Breast epithelium (tissue), 4 donors: ENCODE measurements around the gene CDH4. TPM values are rescaled to one million over a fixed set of nuclear protein-coding genes. Genes with fewer than 3 reads are reported as not detected.

Experiments used
- DNase-seq, 2 donors: peaks; one replicate each; pipeline ENCODE4 v3.0.0-alpha.2; 2019; ENCODE audit warnings: low spot score in 2 of 2
- H3K27ac ChIP-seq, 2 donors: fragments of 200-600 bp; sonication (generic) in 1 of 2; one replicate each; pipeline ENCODE4 v1.5.1; 2016 to 2019; ENCODE audit warnings: mild to moderate bottlenecking in 1 of 2
- H3K27me3 ChIP-seq, 2 donors: fragments of 200-600 bp; sonication (generic) in 1 of 2; one replicate each; pipeline versions ENCODE4 v1.5.1 to v1.6.0; 2017 to 2019; ENCODE audit warnings: control low read depth in 1 of 2, mild to moderate bottlenecking in 1 of 2
- H3K36me3 ChIP-seq: fragments of 200-600 bp; one replicate; pipeline ENCODE4 v1.5.1; 2019
- H3K4me1 ChIP-seq, 2 donors: fragments of 200-600 bp; sonication (generic); one replicate each; pipeline ENCODE4 v1.5.1; 2016 to 2019; ENCODE audit warnings: control low read depth in 1 of 2
- H3K4me3 ChIP-seq, 3 donors: fragments of 200-600 bp; sonication (generic); 1 replicate in 2 of 3; 2 replicates in 1 of 3; pipeline ENCODE4 v1.5.1; 2016 to 2019; ENCODE audit warnings: mild to moderate bottlenecking in 3 of 3, moderate library complexity in 2 of 3
- H3K9me3 ChIP-seq, 2 donors: fragments of 200-600 bp; sonication (generic) in 1 of 2; one replicate each; pipeline ENCODE4 v1.5.1; 2016 to 2019; ENCODE audit warnings: control low read depth in 1 of 2
- CTCF ChIP-seq, 3 donors: fragments of 450-650 bp; IDR thresholded peaks; one replicate each; pipeline ENCODE4 v1.5.1; 2016 to 2017; ENCODE audit warnings: antibody characterized with exemption in 3 of 3, mild to moderate bottlenecking in 3 of 3, moderate library complexity in 3 of 3
- POLR2A ChIP-seq: fragments of 450-650 bp; IDR thresholded peaks from one replicate; pipeline ENCODE4 v1.6.1; 2016; ENCODE audit warnings: antibody characterized with exemption, mild to moderate bottlenecking, moderate library complexity
- POLR2AphosphoS5 ChIP-seq, 3 donors: sonication (generic); formaldehyde crosslinking; IDR thresholded peaks; one replicate each; pipeline ENCODE4 v1.6.1; 2017; ENCODE audit warnings: antibody characterized with exemption in 3 of 3
- intact Hi-C: fragments of 100-400 bp; cut with DNase I; formaldehyde crosslinking; loops from one replicate; pipeline ENCODE4 v1.15.1; 2023; ENCODE audit warnings: low total_unique reads
- total RNA-seq, 3 donors: library from RNA; depleted of rRNA; stranded (reverse); fragments of >200 nt; gene quantifications; one replicate each; pipeline ENCODE4 v1.1.0, GENCODE V29; 2016

CDH4 gene
- total RNA-seq, 3 donors from 2014 or later, result under 0.01 TPM; not detected in 2

DNA sequence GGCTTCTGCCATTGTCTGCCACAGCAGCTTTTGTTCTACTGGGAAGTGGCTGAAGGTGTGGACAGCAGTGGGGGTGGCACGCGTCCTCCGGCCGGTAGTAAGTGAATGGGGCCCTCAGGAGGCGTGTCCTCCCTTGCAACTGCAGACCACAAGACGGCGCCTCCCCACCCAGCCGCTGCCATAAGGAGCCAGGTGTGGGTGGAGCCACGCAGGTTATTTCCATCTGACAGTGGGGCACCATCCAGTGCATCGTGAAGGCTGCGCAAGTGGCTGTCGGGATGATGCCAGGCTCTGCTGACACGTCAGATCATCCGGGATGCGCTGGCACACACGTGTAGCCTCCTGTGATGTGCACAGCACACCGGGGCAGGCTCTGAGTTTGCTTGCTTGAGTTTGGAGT, 379.7 kb downstream of the CDH4 start:
- H3K27me3 ChIP-seq, result peaks cover 0 to 62% of the 10 kb centered on the region in 2 donors
- no peak for DNase-seq

GRCh38 chr20:61633004-61633403, 380.9 kb downstream of the CDH4 start:
- Histone ChIP-seq H3K4me1 (no peaks in the 10 kb centered on the region), H3K36me3 (no peaks in the 10 kb centered on the region), H3K4me3 (no peak overlapping the region), H3K9me3 (no peaks in the 10 kb centered on the region), H3K27ac (no peak overlapping the region), H3K27me3 (peaks cover 0 to 56% of the 10 kb centered on the region in 2 donors)
- DNase-seq, result no peak
- intact Hi-C loops, result no loop called here
- TF ChIP-seq POLR2AphosphoS5 (IDR thresholded peaks at IDR 0.05) (no peak), CTCF (IDR thresholded peaks at IDR 0.05) (no peak), POLR2A (no peak)

More for the DNA sequence above, 379.7 kb downstream of the CDH4 start:
- H3K9me3 ChIP-seq, result no peaks in the 10 kb centered on the region
- H3K36me3 ChIP-seq, result no peaks in the 10 kb centered on the region
- no peak overlapping the region for H3K4me3 ChIP-seq
- intact Hi-C loops, result no loop called here
- H3K4me1 ChIP-seq, result no peaks in the 10 kb centered on the region
- H3K27ac ChIP-seq, result no peak overlapping the region
- TF ChIP-seq POLR2AphosphoS5 (IDR thresholded peaks at IDR 0.05), result no peak
- no peak for TF ChIP-seq CTCF (IDR thresholded peaks at IDR 0.05)
- no peak for TF ChIP-seq POLR2A

DNA sequence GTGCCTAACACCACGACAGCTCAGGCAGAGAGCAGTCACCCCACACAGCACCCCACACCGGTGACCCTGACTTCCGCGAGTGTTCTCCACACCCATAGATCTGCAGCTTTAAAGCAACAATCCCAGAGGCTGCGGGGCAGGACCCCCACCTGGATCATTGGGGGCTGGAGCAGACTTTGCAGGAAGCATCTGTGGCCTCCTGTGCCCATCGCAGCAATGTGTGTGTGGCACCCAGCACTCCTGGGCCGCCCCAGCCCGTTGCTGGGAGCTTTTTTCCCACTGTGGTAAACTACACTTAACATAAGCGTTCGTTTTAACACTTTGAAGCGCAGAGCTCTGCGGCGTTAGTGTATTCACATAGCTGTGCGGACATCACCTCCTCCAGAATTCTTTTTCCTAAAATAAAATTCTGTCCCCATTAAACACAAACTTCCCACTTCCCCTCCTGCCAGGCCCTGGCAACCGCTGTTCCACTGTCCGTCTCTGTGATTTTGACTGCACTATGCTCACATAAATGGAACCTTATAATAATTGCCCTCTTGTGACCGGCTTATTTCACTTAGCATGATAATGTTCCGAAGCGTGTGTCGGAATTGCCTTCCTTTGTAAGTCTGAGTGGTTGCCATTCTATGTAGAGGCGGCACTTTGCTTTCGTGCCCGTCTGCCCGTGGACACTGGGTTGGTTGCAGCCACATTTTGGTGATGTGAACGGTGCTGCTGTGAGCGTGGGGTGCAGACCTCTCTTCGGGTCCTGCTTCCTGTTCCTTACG, 382.5 kb downstream of the CDH4 start:
- Histone ChIP-seq H3K36me3 (no peaks in the 10 kb centered on the region), H3K27me3 (peaks cover 0 to 42% of the 10 kb centered on the region in 2 donors), H3K9me3 (no peaks in the 10 kb centered on the region), H3K4me1 (no peaks in the 10 kb centered on the region), H3K27ac (no peak overlapping the region), H3K4me3 (no peak overlapping the region)
- intact Hi-C loops, result no loop called here
- DNase-seq, result no peak
- TF ChIP-seq POLR2AphosphoS5 (IDR thresholded peaks at IDR 0.05), result no peak
- TF ChIP-seq POLR2A, result no peak
- no peak for TF ChIP-seq CTCF (IDR thresholded peaks at IDR 0.05)

- Histone ChIP-seq H3K4me3 (no peak overlapping the region), H3K4me1 (no peaks in the 10 kb centered on the region), H3K27ac (no peak overlapping the region), H3K36me3 (no peaks in the 10 kb centered on the region), H3K9me3 (no peaks in the 10 kb centered on the region), H3K27me3 (peaks cover 0 to 36% of the 10 kb centered on the region in 2 donors)
- no peak for DNase-seq
- TF ChIP-seq POLR2AphosphoS5 (IDR thresholded peaks at IDR 0.05) (no peak), CTCF (IDR thresholded peaks at IDR 0.05) (no peak), POLR2A (no peak)
- intact Hi-C loops, result no loop called here
Measured at GRCh38 chr20:61635721-61636455, 383.8 kb downstream of the CDH4 start.

- Histone ChIP-seq H3K4me3 (no peak overlapping the region), H3K36me3 (no peaks in the 10 kb centered on the region), H3K4me1 (no peaks in the 10 kb centered on the region), H3K9me3 (no peaks in the 10 kb centered on the region), H3K27ac (no peak overlapping the region), H3K27me3 (peaks cover 0 to 37% of the 10 kb centered on the region in 2 donors)
- intact Hi-C loops, result no loop called here
- TF ChIP-seq POLR2AphosphoS5 (IDR thresholded peaks at IDR 0.05) (no peak), POLR2A (no peak), CTCF (IDR thresholded peaks at IDR 0.05) (no peak)
- no peak for DNase-seq
Measured at GRCh38 chr20:61636531-61637116, 384.6 kb downstream of the CDH4 start.
